C4-2B (cell line): ENCODE data around the gene TMEM125.

Source experiments
- ZFX ChIP-seq: fragments of 450-650 bp; IDR thresholded peaks from 2 replicates; pipeline ENCODE4 v1.6.1; 2017
- TF ChIP-seq, protein P1 (sequence below): fragments of 450-650 bp; conservative IDR thresholded peaks from 2 replicates; pipeline ENCODE4 v1.5.1; 2017; ENCODE audit warnings: mild to moderate bottlenecking

DNA sequence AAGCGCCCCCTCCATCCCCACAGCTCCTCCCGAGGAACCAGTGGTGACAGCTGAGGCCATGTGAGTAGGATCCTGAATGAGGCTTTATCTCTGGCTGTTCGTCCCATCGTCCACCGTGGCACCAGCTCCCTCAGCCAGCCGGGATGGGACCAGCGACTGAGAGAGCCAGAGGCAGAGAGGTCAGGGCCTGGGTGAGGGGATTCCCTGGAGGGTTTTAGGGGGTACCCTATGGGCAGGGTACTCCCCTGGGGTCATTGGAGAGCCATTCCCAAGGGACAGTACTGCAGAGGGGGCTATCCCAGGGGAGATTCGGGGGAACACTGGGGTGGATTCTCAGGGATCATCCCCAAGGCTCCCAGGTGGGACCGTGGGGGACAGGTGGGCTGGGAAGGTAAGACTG lies 2.4 kb downstream of the TMEM125 start:
- TF ChIP-seq, protein P1, sequence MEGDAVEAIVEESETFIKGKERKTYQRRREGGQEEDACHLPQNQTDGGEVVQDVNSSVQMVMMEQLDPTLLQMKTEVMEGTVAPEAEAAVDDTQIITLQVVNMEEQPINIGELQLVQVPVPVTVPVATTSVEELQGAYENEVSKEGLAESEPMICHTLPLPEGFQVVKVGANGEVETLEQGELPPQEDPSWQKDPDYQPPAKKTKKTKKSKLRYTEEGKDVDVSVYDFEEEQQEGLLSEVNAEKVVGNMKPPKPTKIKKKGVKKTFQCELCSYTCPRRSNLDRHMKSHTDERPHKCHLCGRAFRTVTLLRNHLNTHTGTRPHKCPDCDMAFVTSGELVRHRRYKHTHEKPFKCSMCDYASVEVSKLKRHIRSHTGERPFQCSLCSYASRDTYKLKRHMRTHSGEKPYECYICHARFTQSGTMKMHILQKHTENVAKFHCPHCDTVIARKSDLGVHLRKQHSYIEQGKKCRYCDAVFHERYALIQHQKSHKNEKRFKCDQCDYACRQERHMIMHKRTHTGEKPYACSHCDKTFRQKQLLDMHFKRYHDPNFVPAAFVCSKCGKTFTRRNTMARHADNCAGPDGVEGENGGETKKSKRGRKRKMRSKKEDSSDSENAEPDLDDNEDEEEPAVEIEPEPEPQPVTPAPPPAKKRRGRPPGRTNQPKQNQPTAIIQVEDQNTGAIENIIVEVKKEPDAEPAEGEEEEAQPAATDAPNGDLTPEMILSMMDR = no peak
- TF ChIP-seq ZFX = no peak
